ENCODE results near the gene ZNF524.

ZNF524 gene

DNA sequence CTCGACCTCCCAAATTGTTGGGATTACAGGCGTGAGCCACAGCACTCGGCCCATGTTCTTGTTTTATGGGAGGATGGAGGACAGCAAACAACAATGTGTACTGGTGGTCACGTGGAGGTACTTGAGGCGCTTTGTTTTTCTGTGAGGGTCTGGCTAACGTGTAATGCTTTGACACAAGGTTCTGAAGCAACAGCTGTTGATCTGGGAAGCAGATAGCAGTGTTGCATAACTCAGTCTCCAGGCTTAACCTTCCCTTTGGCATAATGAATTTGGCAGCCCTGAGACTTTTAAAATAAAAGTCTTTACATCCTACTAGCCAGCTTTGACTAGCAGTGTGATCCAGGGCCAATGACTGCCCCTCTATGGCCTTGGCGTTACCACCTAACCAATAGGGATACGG lies 33.8 kb downstream of the ZNF524 start:
- Histone ChIP-seq H3K27ac (peak overlapping the region; percentile 93), H3K4me1 (ENCODE audit: control insufficient read depth in 1 of 2, insufficient read depth in 1 of 2, low read depth in 1 of 2, low read length in 1 of 2) (peaks cover 36 to 45% of the 10 kb centered on the region in 2 experiments), H3K9me3 (no peaks in the 10 kb centered on the region), H3K4me3 (ENCODE audit: low read depth in 1 of 2, low read length in 1 of 2) (peak overlapping the region in 1 of 2 experiments; percentile 82), H3K27me3 (no peaks in the 10 kb centered on the region), H3K36me3 (peaks cover 7% of the 10 kb centered on the region)
- TF ChIP-seq, protein P1, sequence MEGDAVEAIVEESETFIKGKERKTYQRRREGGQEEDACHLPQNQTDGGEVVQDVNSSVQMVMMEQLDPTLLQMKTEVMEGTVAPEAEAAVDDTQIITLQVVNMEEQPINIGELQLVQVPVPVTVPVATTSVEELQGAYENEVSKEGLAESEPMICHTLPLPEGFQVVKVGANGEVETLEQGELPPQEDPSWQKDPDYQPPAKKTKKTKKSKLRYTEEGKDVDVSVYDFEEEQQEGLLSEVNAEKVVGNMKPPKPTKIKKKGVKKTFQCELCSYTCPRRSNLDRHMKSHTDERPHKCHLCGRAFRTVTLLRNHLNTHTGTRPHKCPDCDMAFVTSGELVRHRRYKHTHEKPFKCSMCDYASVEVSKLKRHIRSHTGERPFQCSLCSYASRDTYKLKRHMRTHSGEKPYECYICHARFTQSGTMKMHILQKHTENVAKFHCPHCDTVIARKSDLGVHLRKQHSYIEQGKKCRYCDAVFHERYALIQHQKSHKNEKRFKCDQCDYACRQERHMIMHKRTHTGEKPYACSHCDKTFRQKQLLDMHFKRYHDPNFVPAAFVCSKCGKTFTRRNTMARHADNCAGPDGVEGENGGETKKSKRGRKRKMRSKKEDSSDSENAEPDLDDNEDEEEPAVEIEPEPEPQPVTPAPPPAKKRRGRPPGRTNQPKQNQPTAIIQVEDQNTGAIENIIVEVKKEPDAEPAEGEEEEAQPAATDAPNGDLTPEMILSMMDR (IDR thresholded peaks at IDR 0.05), result no peak

DNA sequence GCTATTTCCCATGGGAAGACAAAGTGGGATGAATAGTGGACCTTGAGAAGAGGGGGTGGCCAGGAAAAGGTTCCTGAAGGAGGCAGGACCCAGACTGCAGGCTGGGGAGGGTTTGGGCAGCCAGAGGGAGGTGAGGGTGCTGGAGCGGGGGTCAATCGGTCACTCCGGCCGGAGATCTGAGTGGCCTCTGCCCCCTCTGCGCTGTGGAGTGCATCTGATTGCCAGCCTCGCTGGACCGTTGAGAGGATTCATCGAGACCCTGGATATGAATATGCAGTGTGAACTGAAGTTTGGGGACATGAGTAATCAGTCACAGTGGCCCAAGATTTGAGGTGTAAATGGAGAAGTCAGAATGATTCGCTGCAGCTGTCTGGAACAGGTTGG lies 35.2 kb downstream of the ZNF524 start:
- H3K4me3 ChIP-seq (ENCODE audit: low read depth in 1 of 2, low read length in 1 of 2), result peak overlapping the region; percentile 74 to 82
- H3K9me3 ChIP-seq, result no peaks in the 10 kb centered on the region
- H3K27ac ChIP-seq, result peak overlapping the region; percentile 93
- H3K36me3 ChIP-seq, result peaks cover 7% of the 10 kb centered on the region
- peaks cover 9% of the 10 kb centered on the region for H3K27me3 ChIP-seq
- peaks cover 42 to 51% of the 10 kb centered on the region in 2 experiments for H3K4me1 ChIP-seq (ENCODE audit: control insufficient read depth in 1 of 2, insufficient read depth in 1 of 2, low read depth in 1 of 2, low read length in 1 of 2)
- TF ChIP-seq, protein P1 (IDR thresholded peaks at IDR 0.05), result no peak

DNA sequence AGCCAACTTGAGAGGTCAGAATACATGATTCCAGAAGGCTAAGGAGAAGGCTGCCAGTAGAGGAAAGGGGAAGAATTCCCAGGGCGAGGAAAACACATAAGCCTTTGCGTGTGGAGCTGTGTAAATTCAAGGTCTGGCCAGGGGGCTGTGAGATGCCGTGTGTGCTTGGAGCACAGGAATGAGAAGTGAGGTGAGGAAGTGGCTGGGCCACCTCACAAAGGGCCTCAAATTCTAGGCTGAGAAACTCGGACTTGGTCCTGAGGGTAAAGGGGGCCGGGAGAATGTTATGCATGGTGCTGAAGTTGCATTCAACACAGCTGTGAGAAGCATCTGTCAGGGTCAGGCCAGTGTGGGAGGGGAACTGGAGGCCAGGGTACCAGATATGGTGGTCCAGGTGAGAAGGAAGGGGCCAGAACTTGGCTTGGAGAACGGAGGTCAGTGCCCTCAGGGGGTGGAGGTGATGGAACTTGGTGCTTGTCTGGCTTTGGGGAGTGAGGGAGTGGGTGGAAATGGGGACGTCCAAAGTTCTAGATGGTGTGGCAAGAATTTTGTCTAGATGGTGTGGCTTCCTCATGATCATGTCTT lies 35.9 kb downstream of the ZNF524 start:
- peak overlapping the region; percentile 74 to 82 for H3K4me3 ChIP-seq (ENCODE audit: low read depth in 1 of 2, low read length in 1 of 2)
- peaks cover 15% of the 10 kb centered on the region for H3K27me3 ChIP-seq
- TF ChIP-seq, protein P1 (IDR thresholded peaks at IDR 0.05), result no peak
- no peaks in the 10 kb centered on the region for H3K9me3 ChIP-seq
- H3K36me3 ChIP-seq, result peaks cover 7% of the 10 kb centered on the region
- peak overlapping the region; percentile 93 for H3K27ac ChIP-seq
- H3K4me1 ChIP-seq (ENCODE audit: control insufficient read depth in 1 of 2, insufficient read depth in 1 of 2, low read depth in 1 of 2, low read length in 1 of 2), result peaks cover 46 to 57% of the 10 kb centered on the region in 2 experiments

DNA sequence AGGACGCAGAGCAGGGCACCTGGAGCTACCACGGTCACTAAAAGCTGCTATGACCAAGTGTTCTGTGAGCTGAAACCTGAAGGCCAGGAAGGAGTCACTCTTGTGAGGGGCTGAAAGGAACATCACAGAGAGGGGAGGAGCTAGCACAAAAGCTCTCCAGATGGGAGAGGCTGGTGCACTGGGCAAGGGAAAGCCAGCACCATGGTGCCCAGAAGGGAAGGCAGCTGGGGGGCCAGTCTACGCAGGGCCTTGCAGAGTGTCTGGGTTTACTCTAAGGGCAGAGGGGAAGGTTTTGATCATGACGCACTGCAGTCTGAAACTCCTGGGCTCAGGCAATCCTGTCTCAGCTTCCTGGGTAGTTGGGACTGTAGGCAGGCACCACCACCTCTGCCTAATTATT lies 36.6 kb downstream of the ZNF524 start:
- no peak overlapping the region for H3K4me3 ChIP-seq (ENCODE audit: low read depth in 1 of 2, low read length in 1 of 2)

DNA sequence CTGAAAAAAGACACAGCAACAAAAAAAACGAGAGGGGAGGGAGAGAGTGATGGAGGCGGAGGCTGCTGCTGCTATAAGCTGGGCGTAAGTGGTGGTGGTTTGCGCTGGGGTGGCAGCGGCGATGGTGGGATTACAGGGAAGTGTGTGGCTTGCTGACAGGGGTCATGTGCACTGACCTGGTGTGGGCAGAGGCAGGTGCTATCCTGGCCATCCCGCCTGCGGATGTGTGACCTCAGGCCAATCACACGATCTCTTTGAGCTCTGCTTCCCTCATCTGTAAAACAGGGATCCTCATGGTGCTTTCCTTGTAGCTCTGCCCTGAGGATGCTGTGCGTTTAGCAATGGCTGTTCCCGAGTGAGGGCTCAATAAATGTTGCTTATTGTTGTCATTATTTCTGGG lies 37.4 kb downstream of the ZNF524 start:
- peaks cover 7% of the 10 kb centered on the region for H3K36me3 ChIP-seq
- TF ChIP-seq, protein P1 (IDR thresholded peaks at IDR 0.05), result no peak
- H3K4me3 ChIP-seq (ENCODE audit: low read depth in 1 of 2, low read length in 1 of 2), result no peak overlapping the region
- H3K27ac ChIP-seq, result no peak overlapping the region
- peaks cover 29% of the 10 kb centered on the region for H3K27me3 ChIP-seq
- H3K4me1 ChIP-seq (ENCODE audit: control insufficient read depth in 1 of 2, insufficient read depth in 1 of 2, low read depth in 1 of 2, low read length in 1 of 2), result peaks cover 50 to 63% of the 10 kb centered on the region in 2 experiments
- H3K9me3 ChIP-seq, result no peaks in the 10 kb centered on the region

More for the DNA sequence above, 36.6 kb downstream of the ZNF524 start:
- Histone ChIP-seq H3K4me1 (ENCODE audit: control insufficient read depth in 1 of 2, insufficient read depth in 1 of 2, low read depth in 1 of 2, low read length in 1 of 2) (peaks cover 48 to 62% of the 10 kb centered on the region in 2 experiments), H3K9me3 (no peaks in the 10 kb centered on the region), H3K36me3 (peaks cover 7% of the 10 kb centered on the region), H3K27me3 (peaks cover 21% of the 10 kb centered on the region), H3K27ac (no peak overlapping the region)
- TF ChIP-seq, protein P1 (IDR thresholded peaks at IDR 0.05), result no peak
